ENCODE data around the gene NUP43. TPM values are rescaled to one million over a fixed set of nuclear protein-coding genes. Genes with fewer than 3 reads are reported as not detected.

The NUP43 gene
- total and polyA plus RNA-seq, 2 of the 13 experiments (the other 11 are each of a cell fraction or from before 2014, with no cell fraction given): 38.9 to 85.1 TPM

DNA sequence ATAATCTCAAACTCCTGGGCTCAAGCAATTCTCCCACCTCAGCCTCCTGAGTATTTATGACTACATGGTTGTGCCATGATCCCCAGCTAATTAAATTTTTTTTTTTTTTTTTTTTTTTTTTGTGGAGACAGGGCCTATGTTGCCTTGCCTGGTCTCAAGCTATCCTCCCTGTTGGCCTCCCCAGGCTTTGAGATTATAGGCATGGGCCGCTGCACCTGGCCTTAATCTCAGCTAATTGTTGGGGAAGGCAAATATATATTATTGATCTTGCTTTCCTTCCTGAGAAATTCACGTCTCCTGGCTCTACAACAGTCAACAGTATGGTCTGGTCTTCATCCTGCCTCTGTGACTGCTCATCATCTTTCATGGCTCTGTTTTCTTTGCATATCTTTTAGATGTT lies 23.3 kb upstream of the NUP43 start:
- no peak for FAIRE-seq
- H3K79me2 ChIP-seq (ENCODE audit: insufficient read depth, low read length): peaks cover 35% of the 10 kb centered on the region
- CTCF ChIA-PET (ENCODE audit: low intra/inter-chr PET ratio, low total read pairs): no interaction called here
- no peak overlapping the region for H3K4me2 ChIP-seq (ENCODE audit: low read depth, low read length)
- TF ChIP-seq, protein P1, sequence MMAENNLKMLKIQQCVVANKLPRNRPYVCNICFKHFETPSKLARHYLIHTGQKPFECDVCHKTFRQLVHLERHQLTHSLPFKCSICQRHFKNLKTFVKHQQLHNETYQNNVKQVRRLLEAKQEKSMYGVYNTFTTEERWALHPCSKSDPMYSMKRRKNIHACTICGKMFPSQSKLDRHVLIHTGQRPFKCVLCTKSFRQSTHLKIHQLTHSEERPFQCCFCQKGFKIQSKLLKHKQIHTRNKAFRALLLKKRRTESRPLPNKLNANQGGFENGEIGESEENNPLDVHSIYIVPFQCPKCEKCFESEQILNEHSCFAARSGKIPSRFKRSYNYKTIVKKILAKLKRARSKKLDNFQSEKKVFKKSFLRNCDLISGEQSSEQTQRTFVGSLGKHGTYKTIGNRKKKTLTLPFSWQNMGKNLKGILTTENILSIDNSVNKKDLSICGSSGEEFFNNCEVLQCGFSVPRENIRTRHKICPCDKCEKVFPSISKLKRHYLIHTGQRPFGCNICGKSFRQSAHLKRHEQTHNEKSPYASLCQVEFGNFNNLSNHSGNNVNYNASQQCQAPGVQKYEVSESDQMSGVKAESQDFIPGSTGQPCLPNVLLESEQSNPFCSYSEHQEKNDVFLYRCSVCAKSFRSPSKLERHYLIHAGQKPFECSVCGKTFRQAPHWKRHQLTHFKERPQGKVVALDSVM (CRISPR knock-in tag; IDR thresholded peaks at IDR 0.05): no peak
- TF ChIP-seq TOPORS (CRISPR knock-in tag; IDR thresholded peaks at IDR 0.05) (no peak), ZNF136 (CRISPR knock-in tag; IDR thresholded peaks at IDR 0.05; ENCODE audit: low read depth) (no peak), HDAC2 (CRISPR knock-in tag; IDR thresholded peaks at IDR 0.05) (no peak)
- TF ChIP-seq, protein P2, sequence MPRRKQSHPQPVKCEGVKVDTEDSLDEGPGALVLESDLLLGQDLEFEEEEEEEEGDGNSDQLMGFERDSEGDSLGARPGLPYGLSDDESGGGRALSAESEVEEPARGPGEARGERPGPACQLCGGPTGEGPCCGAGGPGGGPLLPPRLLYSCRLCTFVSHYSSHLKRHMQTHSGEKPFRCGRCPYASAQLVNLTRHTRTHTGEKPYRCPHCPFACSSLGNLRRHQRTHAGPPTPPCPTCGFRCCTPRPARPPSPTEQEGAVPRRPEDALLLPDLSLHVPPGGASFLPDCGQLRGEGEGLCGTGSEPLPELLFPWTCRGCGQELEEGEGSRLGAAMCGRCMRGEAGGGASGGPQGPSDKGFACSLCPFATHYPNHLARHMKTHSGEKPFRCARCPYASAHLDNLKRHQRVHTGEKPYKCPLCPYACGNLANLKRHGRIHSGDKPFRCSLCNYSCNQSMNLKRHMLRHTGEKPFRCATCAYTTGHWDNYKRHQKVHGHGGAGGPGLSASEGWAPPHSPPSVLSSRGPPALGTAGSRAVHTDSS (CRISPR knock-in tag; conservative IDR thresholded peaks at IDR 0.05): no peak
- no peak overlapping the region for H3K4me3 ChIP-seq (replicated peaks in 1 of 3; ENCODE audit: insufficient read depth in 1 of 3, low read depth in 2 of 3, low read length in 3 of 3)
- H3K4me1 ChIP-seq (ENCODE audit: insufficient read depth, low read length): no peaks in the 10 kb centered on the region
- H4K20me1 ChIP-seq (ENCODE audit: insufficient read depth, low read length): no peaks in the 10 kb centered on the region
- H3K36me3 ChIP-seq (replicated peaks in 1 of 2; ENCODE audit: control insufficient read depth in 1 of 2, insufficient read depth in 2 of 2, low read length in 2 of 2): peaks cover 14 to 59% of the 10 kb centered on the region in 2 experiments
- intact Hi-C loops (cut with micrococcal nuclease; ENCODE audit: unreplicated experiment): no loop called here
- no peak overlapping the region for H2AFZ ChIP-seq (ENCODE audit: low read length)
- no peak overlapping the region for H3K27ac ChIP-seq (ENCODE audit: extremely low read length, insufficient read depth, low read length)
- BruUV-seq (replicated peaks): no TSS peak
- DNase-seq (ENCODE audit: low spot score): no peak
- 0 out of 2 replicates have a peak, but pooled peaks cover 5% of the 10 kb centered on the region for H3K9me3 ChIP-seq (ENCODE audit: low read length)
- H3K27me3 ChIP-seq (ENCODE audit: control insufficient read depth in 1 of 2, insufficient read depth in 2 of 2, low read length in 2 of 2): no peaks in the 10 kb centered on the region
- POLR2A ChIA-PET: interaction anchor here (0.7 to 3.4 kb wide), 4 partner anchors 16 to 49 kb away, joined by 3 to 18 read pairs (median 4); partner anchors contain the start of gene PCMT1
- no peak overlapping the region for H3K9ac ChIP-seq (ENCODE audit: insufficient read depth, low read depth, low read length)
- in situ Hi-C loops (cut with HindIII; ENCODE audit: extremely low pct_ligation_motif_present, low pct_unique_long_range_greater_than_20kb): no loop called here
- ATAC-seq: no peak; the same call in 2 of the 3 replicates
- 79% methylated on average over 2 of the region's 2 CpGs for WGBS (ENCODE audit: low lambda C conversion rate)

Measured in HepG2 (cell line).